NCI-H146 (cell line): Measurements from ENCODE around the gene KBTBD4.
"Not testable (repeated sequence)": the region's sequence is repeated elsewhere in the genome, so short reads cannot be mapped to it uniquely, and the experiment has no call there.

ENCODE experiments used
- DNase-seq: peaks from one replicate; lab custom pipeline; 2025; lab: John Stamatoyannopoulos, UW

Gene KBTBD4

GRCh38 chr11:47526032-47526431 is 52.7 kb downstream of the KBTBD4 start:
- not testable (repeated sequence) for DNase-seq

- DNase-seq, result no peak
Measured at GRCh38 chr11:47524291-47524874, 54.4 kb downstream of the KBTBD4 start.

- DNase-seq, result no peak
Measured at GRCh38 chr11:47523490-47524225, 55.1 kb downstream of the KBTBD4 start.
